RPMI7951 (cell line): Measurements from ENCODE around the gene UBE2L6. TPM values are rescaled to one million over a fixed set of nuclear protein-coding genes. Genes with fewer than 3 reads are reported as not detected.
A peak's percentile ranks its signal among the peaks of the same experiment; 100 is the strongest.

ENCODE experiments used
- DNase-seq: peaks from one replicate; pipeline ENCODE4 v3.0.0-alpha.2; 2012; ENCODE audit warnings: low read depth
- total RNA-seq: library from RNA; depleted of rRNA; stranded (reverse); fragments of >200 nt; shearing (Covaris generic); gene quantifications from 2 replicates; pipeline ENCODE4 v1.2.3, GENCODE V29; 2014; rRNA removed

UBE2L6 gene
- 57.7 and 62.9 TPM in 2 replicates for total RNA-seq

DNA sequence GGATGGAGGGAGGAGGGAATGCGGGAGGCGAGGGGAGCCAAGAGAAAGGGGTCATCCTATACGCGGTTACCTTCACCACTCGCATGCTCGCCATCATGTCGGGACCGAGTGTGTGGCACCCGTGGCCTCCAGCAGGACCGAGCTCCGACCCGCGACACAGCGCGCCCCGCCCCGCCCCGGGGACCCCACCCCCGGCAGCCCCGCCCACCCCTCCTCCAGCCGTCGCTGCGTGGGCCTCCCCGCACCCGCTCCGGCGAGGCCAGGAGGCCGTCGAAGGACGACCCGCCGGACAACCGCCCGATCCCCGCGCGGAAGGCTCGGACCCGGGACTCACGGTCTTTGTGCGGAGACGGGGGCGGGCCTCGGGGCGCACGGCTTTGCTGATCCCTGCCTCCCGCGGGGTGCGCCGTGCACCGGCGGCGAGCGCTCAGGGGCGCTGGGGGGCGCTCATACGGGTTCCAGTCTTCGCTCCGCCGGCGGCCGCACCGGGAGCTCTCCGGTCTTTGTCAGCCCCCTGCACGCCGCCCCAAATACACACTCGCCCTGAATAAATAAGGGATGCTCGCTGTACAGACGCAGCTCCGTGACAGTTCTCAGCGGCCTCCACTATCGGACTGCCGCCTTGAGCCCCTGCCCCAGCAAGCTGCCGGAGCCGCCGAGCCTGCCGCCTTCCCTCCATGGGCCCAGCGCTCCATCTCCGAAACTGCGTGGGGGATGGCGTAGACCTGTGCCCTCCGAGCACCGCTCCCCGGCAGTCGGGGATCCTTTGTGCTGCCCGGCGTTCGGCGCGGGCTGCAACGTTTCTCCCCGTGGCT lies at the start of gene UBE2L6:
Gene UBE2L6, minus strand, starts transcription at position 158 of the 815 bp plus-strand sequence. Its CDS starts 61 bp downstream, at position 97.
- DNase-seq = peak; percentile 24

GRCh38 chr11:57616595-57616994 lies 49.1 kb upstream of the UBE2L6 start:
- no peak for DNase-seq

- no peak for DNase-seq
These were observed 47.8 kb upstream of the UBE2L6 start for GRCh38 chr11:57615308-57615707.

- DNase-seq = no peak
These were observed 46.8 kb upstream of the UBE2L6 start for GRCh38 chr11:57614234-57614772.

DNA sequence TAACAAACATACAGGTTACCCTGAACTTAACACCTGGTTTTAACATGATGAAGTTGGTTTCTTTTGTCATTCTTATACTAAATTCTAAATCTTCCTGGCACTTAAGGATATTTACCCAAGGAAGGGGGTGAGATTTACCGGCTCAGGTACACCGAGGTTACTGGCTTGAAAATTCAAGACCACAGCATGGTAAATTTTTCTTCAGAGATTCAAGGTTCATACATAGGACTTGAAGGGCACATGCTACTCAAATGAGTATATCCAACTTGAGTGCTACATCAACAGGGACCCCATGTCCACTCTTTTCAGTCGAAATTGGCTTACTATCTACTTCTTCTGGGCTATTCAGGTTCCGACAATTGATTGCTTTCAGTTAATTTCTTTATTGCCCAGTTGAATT lies 42.7 kb upstream of the UBE2L6 start:
- DNase-seq = no peak

- DNase-seq = no peak
These were observed 37.6 kb upstream of the UBE2L6 start for GRCh38 chr11:57605028-57605420.

DNA sequence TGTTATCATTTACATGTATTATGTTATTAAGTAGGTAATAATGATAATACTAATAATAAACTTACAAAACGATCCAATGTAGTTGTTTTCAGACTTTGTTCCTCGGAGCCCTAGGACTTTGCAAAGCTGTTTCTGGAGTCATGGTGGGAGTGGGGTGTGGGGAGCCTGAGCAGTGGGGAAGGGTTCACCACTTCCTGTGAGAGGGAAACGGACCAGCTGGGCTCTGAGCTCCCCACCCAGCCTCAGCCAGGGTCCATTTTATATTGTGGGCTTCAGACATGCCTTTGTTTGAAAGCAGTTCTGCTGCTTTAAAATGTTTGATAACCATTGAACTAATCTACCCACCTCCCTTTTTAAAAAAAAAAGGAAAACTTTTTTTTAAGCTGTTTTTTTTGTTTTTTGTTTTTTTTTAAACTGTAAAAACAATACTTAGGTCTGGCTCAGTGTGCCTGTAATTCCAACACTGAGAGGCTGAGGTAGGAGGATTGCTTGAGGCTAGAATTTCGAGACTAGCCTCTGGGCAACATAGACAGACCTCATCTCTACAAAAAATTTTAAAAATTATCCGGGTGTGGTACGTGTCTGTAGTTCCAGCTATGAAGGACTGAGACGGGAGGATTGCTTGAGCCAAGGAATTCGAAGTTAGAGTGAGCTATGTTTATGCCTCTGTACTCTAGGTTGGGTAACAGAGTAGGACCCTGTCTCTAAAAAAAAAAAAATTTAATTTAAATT lies 37.0 kb upstream of the UBE2L6 start:
- peak; percentile 8 for DNase-seq

- DNase-seq = no peak
These were observed 33.8 kb upstream of the UBE2L6 start for GRCh38 chr11:57601297-57601696.

GRCh38 chr11:57599381-57599780 lies 31.9 kb upstream of the UBE2L6 start:
- DNase-seq = no peak

DNA sequence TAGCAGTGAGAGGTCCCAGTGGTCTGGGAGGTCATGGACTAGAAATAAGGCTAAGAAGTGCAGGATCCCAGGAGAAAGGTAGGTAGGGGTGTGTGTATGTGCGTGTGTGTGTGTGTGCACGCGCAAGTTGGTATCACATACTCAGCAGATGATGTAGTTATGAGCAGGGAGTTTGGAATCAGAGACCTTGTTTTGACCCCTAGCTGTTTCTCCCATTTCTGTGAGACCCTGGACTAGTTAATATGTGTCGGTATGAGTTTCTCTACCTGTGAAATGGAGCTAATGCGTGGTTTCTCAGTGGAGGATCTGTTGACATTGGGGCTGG lies 31.3 kb upstream of the UBE2L6 start:
- no peak for DNase-seq

- peak; percentile 5 for DNase-seq
These were observed 30.7 kb upstream of the UBE2L6 start for GRCh38 chr11:57597916-57598830.

GRCh38 chr11:57597461-57597915 lies 30.0 kb upstream of the UBE2L6 start, which contains the start of gene SERPING1:
TSS of gene SERPING1 (plus strand) at chr11:57597685. CDS start at chr11:57598271, 586 bp downstream.
- DNase-seq = no peak

GRCh38 chr11:57596266-57596885 lies 28.9 kb upstream of the UBE2L6 start:
- no peak for DNase-seq

DNA sequence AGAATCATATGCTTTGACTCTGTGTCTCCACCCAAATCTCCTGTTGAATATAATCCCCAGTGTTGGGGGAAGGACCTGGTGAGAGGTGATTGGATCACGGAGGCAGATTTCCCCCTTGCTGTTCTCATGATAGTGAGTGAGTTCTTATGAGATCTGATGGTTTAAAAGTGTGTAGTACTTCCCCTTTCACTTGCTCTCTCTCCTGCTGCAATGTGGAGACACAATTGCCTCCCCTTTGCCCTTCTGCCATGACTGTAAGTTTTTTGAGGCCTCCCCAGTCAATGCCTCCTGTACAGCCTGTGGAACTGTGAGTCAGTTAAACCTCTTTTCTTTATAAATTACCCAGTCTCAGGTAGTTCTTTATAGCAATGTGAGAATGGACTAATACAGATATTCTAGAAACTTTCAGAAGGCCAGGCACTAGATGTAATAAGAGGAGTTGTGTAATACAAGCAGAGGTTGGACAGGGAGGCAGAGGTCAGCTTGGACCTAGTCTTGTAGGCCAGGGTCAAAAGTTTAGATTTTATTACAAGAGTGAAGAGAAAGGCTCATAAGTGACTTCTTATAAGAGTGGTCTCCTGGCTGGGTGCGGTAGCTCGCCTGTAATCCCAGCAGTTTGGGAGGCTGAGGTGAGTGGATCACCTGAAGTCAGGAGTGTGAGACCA lies 20.7 kb upstream of the UBE2L6 start:
- DNase-seq = no peak

GRCh38 chr11:57586711-57587245 lies 19.3 kb upstream of the UBE2L6 start:
- DNase-seq = no peak

GRCh38 chr11:57585301-57585700 lies 17.8 kb upstream of the UBE2L6 start:
- no peak for DNase-seq

- DNase-seq = no peak
These were observed 16.9 kb upstream of the UBE2L6 start for GRCh38 chr11:57584341-57584740.

GRCh38 chr11:57574061-57574460 lies 6.6 kb upstream of the UBE2L6 start:
- DNase-seq = no peak

DNA sequence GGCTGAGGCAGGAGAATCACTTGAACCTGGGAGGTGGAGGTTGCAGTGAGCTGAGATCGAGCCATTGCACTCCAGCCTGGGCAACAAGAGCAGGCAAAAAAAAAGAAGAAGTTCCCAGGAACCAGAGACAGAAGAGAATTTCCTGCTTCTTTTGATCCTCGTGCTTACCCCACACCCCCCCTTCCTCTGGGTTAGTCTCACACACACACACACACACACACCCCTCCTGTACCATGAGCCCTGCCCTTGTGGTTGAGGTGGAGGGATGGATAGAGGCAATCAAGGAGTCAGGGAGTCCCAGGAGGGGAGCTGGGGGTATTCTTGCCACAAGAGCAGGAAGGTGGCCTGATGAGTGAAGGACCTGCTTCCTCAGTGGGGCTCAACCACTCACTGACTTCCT lies 4.1 kb upstream of the UBE2L6 start:
- no peak for DNase-seq

DNA sequence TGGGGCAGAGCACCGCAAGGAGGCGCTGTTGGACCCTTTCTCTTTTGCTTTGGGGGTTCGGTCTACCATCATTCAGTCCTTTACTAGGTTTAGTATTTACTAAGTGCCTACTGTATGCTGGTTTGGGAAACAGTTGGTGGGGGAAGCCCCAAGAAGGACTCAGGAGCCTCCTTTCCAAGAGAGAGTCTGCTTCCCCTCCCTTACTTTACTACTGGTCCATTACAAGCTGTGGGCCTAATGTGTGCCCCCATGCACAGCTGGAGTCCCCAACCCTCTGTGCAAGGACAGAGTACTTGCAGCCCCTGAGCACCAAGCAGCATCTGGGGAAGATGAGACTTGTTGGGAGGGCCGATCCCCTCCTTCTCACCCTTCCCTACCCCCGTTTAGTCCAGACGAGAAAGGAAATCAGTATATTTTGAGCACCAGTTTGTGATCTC lies 876 bp upstream of the UBE2L6 start:
- DNase-seq = peak; percentile 69
